Measurements from ENCODE around the gene GIMD1.
A peak's percentile ranks its signal among the peaks of the same experiment; 100 is the strongest.

GRCh38 chr4:106355193-106355592 lies 13.4 kb downstream of the GIMD1 start:
- TF ChIP-seq CTCF (IDR thresholded peaks at IDR 0.05; ENCODE audit: low read depth, low read length, missing input control) = no peak
- no peak for TF ChIP-seq ATF3 (IDR thresholded peaks at IDR 0.05)
- TF ChIP-seq, protein P1, sequence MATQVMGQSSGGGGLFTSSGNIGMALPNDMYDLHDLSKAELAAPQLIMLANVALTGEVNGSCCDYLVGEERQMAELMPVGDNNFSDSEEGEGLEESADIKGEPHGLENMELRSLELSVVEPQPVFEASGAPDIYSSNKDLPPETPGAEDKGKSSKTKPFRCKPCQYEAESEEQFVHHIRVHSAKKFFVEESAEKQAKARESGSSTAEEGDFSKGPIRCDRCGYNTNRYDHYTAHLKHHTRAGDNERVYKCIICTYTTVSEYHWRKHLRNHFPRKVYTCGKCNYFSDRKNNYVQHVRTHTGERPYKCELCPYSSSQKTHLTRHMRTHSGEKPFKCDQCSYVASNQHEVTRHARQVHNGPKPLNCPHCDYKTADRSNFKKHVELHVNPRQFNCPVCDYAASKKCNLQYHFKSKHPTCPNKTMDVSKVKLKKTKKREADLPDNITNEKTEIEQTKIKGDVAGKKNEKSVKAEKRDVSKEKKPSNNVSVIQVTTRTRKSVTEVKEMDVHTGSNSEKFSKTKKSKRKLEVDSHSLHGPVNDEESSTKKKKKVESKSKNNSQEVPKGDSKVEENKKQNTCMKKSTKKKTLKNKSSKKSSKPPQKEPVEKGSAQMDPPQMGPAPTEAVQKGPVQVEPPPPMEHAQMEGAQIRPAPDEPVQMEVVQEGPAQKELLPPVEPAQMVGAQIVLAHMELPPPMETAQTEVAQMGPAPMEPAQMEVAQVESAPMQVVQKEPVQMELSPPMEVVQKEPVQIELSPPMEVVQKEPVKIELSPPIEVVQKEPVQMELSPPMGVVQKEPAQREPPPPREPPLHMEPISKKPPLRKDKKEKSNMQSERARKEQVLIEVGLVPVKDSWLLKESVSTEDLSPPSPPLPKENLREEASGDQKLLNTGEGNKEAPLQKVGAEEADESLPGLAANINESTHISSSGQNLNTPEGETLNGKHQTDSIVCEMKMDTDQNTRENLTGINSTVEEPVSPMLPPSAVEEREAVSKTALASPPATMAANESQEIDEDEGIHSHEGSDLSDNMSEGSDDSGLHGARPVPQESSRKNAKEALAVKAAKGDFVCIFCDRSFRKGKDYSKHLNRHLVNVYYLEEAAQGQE (IDR thresholded peaks at IDR 0.05) = no peak
- TF ChIP-seq, protein P2, sequence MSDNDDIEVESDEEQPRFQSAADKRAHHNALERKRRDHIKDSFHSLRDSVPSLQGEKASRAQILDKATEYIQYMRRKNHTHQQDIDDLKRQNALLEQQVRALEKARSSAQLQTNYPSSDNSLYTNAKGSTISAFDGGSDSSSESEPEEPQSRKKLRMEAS (IDR thresholded peaks at IDR 0.05) = no peak
- no peak for TF ChIP-seq RXRA (IDR thresholded peaks at IDR 0.05)
- no peak for TF ChIP-seq JUND (IDR thresholded peaks at IDR 0.05)
- peak; percentile 12 for TF ChIP-seq YY1 (IDR thresholded peaks at IDR 0.05)
- TF ChIP-seq TAF1 (conservative IDR thresholded peaks at IDR 0.05) = no peak
- TF ChIP-seq GABPA (IDR thresholded peaks at IDR 0.05 in 1 of 2, conservative IDR thresholded peaks at IDR 0.05 in 1 of 2) = no peak
- TF ChIP-seq RAD21 (IDR thresholded peaks at IDR 0.05) = no peak
- no peak for TF ChIP-seq SP1 (IDR thresholded peaks at IDR 0.05)
- TF ChIP-seq, protein P3, sequence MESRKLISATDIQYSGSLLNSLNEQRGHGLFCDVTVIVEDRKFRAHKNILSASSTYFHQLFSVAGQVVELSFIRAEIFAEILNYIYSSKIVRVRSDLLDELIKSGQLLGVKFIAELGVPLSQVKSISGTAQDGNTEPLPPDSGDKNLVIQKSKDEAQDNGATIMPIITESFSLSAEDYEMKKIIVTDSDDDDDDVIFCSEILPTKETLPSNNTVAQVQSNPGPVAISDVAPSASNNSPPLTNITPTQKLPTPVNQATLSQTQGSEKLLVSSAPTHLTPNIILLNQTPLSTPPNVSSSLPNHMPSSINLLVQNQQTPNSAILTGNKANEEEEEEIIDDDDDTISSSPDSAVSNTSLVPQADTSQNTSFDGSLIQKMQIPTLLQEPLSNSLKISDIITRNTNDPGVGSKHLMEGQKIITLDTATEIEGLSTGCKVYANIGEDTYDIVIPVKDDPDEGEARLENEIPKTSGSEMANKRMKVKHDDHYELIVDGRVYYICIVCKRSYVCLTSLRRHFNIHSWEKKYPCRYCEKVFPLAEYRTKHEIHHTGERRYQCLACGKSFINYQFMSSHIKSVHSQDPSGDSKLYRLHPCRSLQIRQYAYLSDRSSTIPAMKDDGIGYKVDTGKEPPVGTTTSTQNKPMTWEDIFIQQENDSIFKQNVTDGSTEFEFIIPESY (IDR thresholded peaks at IDR 0.05) = no peak
- TF ChIP-seq HNF4G (IDR thresholded peaks at IDR 0.05) = no peak
